D341Med (cell line): Measurements from ENCODE around the gene RHOF.
"Not testable (repeated sequence)": the region's sequence is repeated elsewhere in the genome, so short reads cannot be mapped to it uniquely, and the experiment has no call there.

ENCODE experiments used
- DNase-seq: peaks from one replicate; pipeline ENCODE4 v3.0.0; 2012; ENCODE audit warnings: low spot score

RHOF gene

DNA sequence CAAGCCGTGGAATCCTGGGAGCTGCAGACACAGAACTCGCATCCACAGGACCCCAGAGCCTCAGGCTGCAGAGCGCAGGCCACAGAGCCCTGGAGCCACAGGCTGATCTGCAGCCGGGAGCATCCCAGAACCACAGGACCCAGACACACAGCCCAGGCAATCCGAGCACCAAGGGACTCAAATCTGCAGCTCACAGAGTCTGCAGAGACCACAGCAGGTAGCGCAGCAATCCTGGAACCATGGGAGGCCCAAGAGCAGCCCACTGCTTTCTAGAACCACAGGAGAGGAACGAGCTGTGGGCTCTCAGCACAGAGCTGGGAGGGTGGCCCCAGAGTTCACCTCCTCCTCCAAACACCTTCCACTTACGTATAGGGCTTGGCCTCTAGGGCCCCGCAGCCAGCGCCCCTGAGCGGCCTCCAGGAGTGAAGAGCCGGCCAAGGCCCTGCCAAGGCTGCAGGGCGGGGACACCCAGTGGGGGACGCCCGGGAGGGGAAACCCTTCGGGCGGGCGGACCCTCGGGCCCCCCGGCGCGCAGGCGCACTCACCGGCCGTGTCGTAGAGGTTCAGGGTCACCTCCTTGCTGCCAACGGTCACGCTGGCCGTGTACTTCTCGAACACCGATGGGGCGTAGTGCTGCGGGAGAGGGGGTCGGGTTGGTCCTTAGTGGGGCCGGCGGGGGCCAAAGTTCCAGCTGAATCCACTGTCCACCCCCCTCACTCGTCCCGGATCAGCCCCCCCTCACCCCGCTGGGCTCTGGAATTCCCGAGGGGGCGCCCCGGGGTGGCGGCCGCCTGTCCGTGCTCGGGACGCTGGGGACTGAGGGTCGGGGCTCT is 665 bp downstream of the RHOF start:
- DNase-seq: no peak

DNA sequence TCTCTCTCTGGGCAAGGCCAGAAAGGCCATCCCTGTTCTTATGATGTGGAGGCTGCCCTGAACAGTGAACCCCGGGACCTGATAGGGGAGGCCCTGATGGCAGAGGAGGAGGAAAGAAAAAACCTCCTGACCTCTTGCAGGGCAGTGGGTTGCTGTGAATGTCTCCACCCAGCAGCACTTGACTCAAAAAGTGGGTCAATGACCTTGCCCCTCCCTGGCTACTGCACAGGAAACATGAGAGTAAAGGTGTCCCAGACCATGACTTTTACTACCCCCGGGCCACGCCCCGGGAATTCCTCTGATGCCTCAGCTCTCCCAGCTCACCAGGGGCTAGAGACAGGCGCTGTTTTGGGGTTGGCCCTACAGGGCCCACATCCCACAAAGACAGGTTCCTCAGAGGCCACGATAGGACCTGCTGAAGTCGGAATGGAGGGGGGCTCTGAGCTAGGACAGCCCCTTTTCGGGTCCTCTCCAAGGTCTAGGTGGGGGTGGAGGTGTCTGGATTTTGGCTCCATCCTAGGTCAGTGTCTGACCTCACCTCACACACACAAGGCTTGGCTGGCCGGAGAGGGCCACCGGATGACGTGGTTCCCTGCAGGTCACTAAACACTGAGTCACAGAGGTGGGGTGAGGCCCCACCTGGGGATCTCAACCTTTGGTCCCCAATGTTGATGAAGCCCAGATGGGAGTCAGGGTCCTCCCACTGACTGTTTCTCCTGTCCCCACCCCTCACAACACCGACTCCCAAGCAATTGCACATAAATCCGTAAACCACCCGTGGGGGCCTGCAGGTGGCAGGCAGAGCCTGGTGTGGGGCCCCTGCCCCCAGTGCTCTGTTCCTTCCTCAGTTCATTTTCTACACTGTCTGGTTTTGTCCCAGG is 1.6 kb downstream of the RHOF start:
- DNase-seq: no peak

DNA sequence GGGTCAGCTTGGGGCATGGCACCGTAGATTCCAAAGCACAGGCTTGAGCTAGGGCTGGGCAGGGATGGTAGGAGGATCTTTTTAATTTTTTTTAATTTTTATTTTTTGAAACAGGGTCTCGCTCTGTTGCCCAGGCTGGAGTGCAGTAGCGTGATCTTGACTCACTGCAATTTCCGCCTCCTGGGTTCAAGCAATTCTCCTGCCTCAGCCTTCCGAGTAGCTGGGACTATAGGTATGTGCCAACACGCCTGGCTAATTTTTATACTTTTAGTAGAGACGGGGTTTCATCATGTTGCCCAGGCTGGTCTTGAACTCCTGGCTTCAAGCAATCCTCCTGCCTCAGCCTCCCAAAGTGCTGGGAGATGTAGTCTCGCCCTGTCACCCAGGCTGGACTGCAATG is 2.7 kb downstream of the RHOF start:
- DNase-seq: not testable (repeated sequence)

DNA sequence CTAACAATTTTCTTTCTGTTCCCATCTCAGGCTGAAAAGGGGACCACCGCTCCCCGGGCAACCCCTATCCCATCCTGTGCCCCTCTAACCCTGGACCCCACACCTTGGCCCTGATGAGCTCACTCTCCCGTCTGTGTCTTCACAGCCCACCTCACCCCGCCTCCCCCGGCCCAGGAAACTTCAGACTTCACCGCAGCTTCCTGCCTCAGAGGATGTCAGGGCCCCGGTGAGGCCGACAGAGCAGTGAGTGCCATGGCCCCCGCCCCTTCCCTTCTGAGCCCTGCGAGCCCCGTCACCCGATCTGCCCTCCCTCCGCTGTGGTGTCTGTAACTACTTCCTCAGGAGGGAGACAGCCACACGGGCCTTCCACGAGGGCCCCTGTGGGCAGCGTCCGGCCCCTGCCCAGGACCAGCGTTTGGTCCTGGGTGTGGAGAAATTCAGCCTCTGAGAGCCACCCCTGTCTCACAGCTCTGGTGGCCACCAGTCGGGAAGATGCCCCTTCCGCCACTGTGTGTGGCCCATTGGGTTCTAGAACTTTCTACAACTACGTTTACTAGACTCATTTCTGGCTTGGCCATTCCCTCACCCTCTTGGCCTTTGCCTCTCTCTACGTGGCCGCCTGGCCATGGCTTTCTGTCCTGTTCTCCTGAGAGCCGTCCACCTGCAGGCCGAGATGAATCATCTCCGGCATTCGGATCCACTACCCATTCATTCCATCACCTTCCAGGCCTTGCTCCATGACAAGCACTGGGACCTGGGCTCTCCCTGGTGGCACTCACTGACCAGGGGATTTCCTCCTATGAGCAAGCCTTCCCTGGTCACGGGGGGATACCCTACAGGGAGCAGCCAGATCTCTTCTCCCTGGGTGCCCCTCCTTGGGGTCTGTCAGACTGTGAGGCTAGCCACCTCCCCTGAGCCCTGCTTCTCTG is 3.4 kb downstream of the RHOF start:
- DNase-seq: no peak

- DNase-seq: no peak
These were observed 4.2 kb downstream of the RHOF start for GRCh38 chr12:121789233-121789781.

DNA sequence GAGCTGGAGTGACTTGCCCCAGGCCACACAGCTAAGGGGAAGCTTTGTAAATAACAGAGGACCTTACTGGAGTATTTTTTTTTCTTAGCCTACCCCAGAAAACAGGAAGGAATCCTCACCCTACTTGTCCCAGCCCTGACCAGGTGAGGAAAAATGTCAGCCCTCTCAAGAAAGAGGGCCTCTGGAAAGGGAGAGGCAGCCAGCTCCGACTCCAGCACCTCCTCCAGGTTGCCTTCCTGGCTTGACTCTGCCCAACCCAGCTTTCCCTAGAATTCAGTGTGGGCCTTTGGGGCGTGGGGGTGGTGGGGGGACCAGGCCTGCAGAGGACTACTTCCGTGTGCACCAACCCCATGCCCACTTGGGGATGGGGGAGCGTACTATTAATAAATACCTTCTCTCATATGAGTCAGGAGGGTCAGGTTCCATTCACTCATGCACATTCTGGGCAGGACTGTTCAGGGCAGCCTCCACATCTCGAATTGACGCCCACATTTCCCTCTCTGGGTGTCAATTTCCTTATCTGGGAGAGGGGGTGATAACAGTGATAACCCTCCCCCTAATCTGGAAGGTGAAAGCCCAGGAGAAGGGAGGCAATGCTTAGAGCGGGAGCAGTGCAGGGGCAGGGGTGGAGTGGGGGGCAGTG is 5.2 kb downstream of the RHOF start:
- DNase-seq: no peak

- no peak for DNase-seq
These were observed 6.1 kb downstream of the RHOF start for GRCh38 chr12:121787063-121788025.

DNA sequence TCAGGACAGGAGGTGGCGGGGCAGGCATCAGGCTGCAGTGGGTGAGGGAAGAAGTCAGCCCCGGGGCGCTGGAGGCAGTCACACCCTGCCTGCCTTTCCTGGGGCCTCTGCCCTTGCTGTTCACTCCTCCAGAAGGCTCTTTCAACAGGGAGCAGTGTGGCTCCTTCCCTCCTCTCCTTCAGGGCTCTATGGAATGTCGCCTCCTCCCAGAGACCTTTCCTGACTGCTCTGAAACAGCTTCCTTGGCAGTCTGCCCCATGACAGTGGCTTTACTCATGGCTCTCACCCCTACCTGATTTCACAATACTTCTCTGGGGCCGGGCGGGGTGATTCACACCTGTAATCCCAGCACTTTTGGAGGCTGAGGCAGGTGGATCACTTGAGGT is 7.1 kb downstream of the RHOF start:
- DNase-seq: no peak

GRCh38 chr12:121784460-121784859 is 9.0 kb downstream of the RHOF start:
- DNase-seq: no peak

- DNase-seq: no peak
These were observed 9.7 kb downstream of the RHOF start for GRCh38 chr12:121783766-121784165.

GRCh38 chr12:121781998-121782979 is 11.2 kb downstream of the RHOF start:
- DNase-seq: no peak

GRCh38 chr12:121781484-121781997 is 11.9 kb downstream of the RHOF start:
- peak; percentile 87 for DNase-seq

DNA sequence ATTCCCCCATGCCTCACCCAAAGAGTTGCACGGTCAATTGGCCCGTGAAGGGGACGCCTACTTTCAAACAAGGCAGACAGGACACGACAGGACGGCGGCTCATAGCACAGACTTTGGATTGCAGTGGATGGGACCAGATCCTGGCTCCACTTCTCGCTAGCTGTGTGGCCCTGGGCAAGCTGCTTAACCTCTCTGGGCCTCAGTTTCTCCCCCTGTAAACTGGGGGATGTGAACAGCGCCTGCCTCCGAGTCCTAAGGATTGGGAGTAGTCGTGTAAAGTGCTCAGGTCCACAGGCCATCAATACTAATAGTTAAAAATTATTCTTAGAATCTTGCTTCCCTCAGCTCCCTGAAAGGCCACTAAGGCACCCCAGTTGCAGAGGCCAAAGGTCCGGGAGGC is 13.1 kb downstream of the RHOF start:
- DNase-seq: no peak

DNA sequence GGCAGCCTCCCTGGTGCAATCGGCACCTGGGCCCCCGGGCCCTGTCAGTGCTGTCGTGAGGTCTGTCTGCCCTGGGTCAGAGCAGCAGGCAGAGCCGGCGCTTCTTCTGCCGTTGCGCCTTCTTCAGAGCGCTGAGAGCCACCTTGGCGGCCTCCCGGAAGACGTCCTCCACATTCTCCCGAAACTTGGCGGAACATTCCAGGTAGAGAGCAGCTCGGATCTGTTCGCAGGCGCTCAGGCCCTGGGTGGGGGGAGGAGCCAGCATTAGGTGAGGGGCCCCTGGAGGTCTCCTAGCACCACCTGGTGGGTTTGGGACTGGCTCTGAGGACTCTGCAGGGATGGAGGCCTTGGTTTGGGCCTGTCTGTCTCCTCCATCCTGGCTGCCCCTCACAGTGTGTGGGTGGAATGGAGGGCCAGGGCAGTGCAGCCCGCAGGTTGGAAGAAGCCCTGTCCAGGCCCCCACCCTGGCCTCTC is 14.0 kb downstream of the RHOF start:
- no peak for DNase-seq

DNA sequence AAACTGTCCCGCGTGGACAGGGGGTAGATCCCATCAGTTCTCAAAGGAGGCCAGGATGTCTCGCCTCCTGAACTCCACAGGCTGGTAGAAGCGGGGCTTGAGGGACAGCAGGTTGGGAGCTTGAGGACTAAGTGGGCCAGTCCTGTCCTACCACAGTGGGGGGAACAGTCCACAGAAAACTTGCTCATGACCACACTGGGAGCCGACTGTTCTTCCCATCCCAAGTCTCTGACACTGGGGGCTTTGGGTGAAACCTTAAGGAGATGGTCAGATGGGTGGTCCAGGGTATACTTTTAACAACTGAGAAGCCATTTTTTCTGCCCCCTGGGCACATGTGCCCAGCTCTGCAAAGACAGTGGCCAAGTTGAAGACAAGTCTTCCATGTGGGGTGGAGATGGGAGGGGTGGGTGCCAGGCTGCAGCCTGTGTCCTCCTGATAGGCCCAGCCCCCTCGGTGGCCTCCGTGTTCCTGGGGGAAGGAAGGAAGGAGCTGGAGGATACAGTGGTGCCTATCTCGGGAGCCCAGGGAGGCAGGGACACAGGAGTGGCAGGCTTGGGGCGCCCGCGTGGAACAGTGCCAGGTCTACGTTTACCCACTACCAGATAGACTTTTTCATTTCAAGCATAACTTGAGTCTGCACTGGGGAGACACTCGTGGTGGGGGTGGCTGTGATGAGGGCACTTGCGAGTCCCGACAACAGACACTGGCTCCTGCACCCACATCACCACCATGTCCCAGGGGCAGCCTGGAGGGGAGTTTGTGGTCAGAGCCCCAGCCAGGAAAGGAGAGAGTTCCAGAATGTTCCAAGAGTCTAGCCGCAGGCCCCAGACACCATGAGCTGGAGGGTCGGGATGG is 14.7 kb downstream of the RHOF start:
- no peak for DNase-seq

DNA sequence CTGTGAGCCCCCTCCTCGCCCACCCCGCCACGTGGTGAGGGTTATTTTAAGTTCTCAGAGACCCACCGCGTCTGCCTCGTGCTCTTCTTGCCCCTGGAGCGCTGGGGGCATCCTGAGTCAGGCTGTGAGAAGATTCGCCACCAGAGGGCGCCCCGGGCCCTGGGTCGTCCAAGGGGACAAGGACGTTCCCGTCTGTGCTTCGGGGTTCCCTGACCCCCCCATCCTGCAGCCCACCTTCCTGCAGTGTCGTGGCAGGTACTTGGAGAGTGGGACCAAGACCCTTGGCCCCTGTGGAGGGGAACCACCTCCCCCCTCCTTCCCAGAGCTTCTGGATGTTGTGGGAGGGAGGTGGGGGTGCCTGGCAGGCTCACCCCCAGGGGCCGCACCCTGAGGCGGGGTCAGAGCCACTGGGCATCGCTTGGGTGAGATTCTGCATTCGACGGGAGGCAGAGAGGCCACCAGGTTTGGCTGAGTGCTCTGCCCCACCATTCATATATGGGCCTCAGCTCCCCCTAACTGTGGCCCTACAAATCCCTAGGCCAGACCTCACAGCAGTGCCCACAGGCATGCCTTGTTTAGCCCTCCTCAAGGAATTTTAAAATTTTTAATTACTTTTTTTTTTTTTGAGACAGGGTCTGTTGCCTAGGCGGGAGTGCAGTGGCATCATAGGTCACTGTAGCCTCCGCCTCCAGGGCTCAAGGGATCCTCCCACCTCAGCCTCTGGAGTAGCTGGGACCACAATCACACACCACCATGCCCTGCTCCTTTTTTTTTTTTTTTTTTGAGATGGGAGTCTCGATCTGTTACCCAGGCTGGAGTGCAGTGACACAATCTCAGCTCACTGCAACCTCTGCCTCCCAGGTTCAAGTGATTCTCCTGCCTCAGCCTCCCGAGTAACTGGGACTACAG is 17.0 kb downstream of the RHOF start:
- DNase-seq: peak; percentile 85
